Adipose tissue (tissue), 3 donors: Measurements from ENCODE around the gene ADAP1. TPM values are rescaled to one million over a fixed set of nuclear protein-coding genes. Genes with fewer than 3 reads are reported as not detected.

Source experiments
- H3K27ac ChIP-seq: one replicate; pipeline ENCODE4 v1.5.1; 2013; ENCODE audit warnings: low read depth, low read length
- WGBS, 3 donors: extraction: QIAGEN DNeasy Blood & Tissue Kit; methylation state at CpG; one replicate each; pipeline ENCODE4 v1.1.7; 2013; 5-methylcytosine and 5-hydroxymethylcytosine counted together
- polyA plus RNA-seq, 3 donors: library from polyadenylated mRNA; stranded (reverse); fragments of 200-250 nt; gene quantifications; one replicate each; pipeline ENCODE4 v1.2.3, GENCODE V29; 2013
- donor health status: healthy with polysubstance abuse.
- donor health status: Bipolar disorder and iron deficiency.
- donor health status: healthy.

ADAP1 gene
- polyA plus RNA-seq, 3 donors, result 8.7 to 11.7 (median 9.8) TPM

DNA sequence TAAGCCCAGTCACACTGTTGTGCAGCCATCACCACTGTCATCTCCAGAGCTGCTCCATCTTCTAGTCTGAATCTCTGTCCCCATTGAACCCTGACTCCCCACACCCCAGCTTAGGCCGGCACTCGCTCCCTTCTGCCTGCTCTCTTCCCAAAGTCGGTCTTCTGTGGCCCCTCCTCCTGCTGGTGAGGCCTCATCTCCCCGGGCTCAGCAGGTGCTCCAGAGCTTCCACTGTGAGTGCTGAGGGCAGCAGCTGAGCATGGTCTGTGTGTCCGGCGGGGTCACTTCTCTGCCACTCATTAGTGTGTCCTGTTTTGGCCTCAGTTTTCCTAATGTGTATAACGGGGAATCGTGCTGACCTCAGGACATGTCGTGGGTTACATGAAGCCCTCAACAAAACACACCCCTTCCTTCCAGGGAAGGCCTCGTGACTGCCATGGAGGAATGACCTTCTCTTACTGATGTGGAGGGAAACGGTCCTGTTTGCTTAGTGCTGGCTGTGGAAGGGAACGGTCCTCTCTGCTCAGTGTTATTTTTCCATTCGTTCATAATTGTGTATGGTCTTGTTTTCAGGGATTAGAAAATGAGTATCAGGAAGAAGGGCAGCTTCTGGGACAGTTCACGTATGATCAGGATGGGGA lies 82.5 kb downstream of the ADAP1 start:
- peak overlapping the region; percentile 23 for H3K27ac ChIP-seq
- WGBS, 3 donors, result 74 to 79% (median 78%) methylated on average over 14 of the region's 14 CpGs

DNA sequence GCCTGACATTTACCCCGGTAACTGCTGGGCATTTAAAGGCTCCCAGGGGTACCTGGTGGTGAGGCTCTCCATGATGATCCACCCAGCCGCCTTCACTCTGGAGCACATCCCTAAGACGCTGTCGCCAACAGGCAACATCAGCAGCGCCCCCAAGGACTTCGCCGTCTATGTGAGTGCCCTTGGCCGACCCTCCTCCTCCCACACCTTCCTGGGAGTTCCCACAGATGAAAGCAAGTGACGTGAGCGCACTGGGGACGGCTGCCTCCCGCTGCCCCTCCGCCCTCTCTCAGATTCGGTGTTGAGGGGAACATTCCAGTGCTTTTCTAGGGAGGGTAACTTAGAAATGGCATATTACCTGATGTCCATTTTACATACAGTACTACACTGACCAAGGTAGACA lies 85.1 kb downstream of the ADAP1 start:
- H3K27ac ChIP-seq, result no peak overlapping the region
- 72 to 86% (median 78%) methylated on average over 14 of the region's 14 CpGs for WGBS, 3 donors

- 90 to 96% (median 96%) methylated on average over 17 of the region's 17 CpGs for WGBS, 3 donors
Observed at GRCh38 chr7:868189-868486, 86.3 kb downstream of the ADAP1 start.

DNA sequence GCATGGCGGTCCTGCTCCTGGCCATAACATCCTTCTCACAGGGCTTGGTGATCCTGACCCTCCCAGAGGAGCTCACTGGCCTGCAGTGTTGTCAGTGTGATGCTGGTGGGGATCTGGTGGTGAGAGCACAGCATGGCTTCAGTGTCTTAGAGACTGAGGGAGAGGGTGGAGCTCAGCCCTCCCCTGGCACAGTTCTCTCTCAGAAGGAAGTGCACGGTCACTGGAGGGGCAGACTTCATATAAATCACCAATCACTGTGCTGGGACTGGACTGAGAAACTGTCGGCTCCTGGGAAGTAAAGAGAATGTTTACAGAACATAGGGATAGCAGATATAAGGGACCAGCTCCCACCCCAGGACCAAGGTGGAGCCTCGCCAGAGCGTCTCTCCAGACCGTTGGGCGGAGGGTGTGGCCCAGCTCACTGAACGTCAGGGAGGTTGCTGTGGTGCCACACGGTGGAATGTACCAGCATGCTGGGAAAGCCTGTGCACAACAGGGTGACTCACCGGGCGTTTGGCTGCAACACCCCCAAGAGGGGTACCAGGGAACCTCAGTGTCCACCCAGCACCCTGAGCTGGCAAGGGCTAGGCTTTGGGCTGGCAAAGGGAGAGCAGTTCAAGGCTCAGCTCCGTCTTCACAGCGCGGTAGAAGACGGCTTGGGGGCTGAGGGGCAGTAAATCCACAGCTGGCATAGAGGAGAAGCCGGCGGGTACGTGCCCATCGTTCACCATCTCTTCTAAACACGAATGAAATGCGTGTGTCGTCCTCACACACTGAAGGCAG lies 86.9 kb downstream of the ADAP1 start:
- WGBS, 3 donors, result 74 to 83% (median 77%) methylated on average over 22 of the region's 22 CpGs
- no peak overlapping the region for H3K27ac ChIP-seq

More at GRCh38 chr7:868189-868486, 86.3 kb downstream of the ADAP1 start:
- no peak overlapping the region for H3K27ac ChIP-seq

- 65 to 76% (median 70%) methylated on average over 18 of the region's 18 CpGs for WGBS, 3 donors
- no peak overlapping the region for H3K27ac ChIP-seq
Observed at GRCh38 chr7:867001-867405, 87.5 kb downstream of the ADAP1 start.

DNA sequence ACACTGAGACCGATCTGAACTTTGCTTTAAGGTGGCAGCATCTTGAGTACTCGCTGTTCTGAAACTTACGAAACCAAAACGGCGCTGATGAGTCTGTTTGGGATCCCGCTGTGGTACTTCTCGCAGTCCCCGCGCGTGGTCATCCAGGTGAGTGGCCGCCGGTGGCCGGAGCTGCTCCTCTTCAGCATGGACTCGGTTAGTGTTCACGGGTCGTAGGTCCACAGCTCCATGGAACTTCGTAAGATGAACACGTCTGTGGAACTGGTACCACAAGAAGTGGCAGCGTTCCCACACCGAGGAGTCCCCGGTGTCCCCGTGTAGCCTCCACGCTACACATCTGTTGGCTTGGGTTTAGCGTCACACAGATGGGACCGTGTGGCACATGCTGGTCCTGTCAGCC lies 88.6 kb downstream of the ADAP1 start:
- no peak overlapping the region for H3K27ac ChIP-seq
- WGBS, 3 donors, result 93 to 98% (median 95%) methylated on average over 25 of the region's 25 CpGs

- WGBS, 3 donors, result 91 to 98% (median 97%) methylated on average over 16 of the region's 16 CpGs
- H3K27ac ChIP-seq, result no peak overlapping the region
Observed at GRCh38 chr7:863106-863505, 91.4 kb downstream of the ADAP1 start.

DNA sequence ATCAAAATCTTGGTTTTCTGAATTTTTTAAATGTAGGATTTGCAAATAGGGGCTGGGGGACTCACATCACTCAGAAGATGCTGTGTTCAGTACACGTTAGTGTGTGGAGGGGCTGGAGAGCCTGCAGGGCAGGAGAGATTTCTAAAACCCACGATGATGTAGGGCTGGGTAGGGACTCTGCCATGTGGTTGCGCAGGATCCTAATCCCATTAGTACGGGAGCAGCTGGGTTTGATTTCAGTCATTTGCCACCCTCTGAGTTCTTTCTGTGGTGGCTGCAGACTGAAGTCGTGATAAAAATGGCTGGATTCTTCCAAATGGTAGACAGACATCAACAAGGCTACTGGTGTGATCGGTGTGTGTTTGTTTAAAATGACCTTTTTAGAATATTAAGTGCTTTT lies 92.3 kb downstream of the ADAP1 start:
- WGBS, 3 donors, result 94 to 96% (median 96%) methylated on average over 6 of the region's 6 CpGs
- H3K27ac ChIP-seq, result no peak overlapping the region

DNA sequence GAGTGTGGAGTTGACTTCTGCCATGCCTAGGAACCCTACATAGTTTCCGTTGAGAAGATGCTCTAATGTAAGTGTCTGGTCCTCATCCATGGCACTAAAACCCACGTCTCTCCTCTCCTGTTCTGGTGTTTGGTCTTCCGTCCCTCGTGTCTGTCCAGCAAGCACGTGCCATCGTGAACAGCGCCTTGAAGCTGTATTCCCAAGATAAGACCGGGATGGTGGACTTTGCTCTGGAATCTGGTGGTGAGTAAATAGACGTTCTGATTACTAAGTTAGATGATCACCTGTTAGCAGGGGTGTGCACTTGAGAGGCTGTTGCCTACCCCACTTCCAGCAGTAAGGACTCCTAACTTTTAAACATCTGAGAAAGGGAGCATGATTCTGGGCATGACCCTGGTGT lies 93.3 kb downstream of the ADAP1 start:
- no peak overlapping the region for H3K27ac ChIP-seq
- WGBS, 3 donors, result 43 to 88% (median 86%) methylated on average over 9 of the region's 9 CpGs

DNA sequence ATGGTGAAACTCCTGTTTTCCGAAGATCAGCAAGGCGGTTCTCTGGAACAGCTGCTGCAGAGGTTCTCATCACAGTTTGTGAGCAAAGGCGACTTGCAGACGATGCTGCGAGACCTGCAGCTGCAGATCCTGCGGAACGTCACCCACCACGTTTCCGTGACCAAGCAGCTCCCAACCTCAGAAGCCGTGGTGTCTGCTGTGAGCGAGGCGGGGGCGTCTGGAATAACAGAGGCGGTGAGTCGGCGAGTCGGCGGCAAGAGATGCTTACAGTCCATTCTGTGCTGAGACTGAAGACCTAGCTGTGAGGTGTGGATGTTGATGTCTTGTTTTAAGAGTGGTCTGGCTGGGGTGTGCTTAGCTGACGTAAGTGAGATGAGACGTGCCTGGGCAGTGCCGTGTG lies 94.3 kb downstream of the ADAP1 start:
- 89 to 97% (median 96%) methylated on average over 21 of the region's 21 CpGs for WGBS, 3 donors

DNA sequence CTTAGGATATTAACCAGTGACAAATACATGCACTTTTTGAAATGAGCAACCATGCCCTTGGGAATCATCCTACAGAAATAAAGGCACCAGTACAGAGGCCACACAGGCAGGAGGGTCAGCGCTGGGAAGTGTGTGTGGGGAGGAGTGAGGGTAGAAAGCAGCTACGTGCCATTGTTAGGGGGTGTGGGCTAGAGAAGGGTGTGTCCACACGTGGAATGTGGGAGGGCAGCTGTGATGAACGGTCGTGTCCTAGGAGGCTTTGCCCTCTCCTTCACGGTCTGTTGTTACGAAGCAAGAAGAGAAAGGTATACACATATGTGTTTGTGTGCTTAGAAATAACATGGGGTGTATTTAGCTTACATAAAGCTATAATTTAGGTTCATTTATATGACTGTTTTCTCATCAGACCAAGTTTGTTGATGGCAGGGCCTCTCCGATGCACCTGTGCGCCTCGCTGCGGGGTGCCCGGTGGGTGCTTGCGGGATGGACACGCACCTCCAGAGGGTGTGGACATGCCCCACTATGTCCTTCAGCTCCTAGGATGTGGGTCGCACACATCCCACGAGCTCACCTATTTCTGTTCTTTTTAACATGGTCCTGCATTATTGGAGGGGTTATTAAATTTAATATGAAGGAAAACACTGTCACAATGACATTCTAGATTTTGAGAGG lies 95.0 kb downstream of the ADAP1 start:
- H3K27ac ChIP-seq, result no peak overlapping the region
- WGBS, 3 donors, result 82 to 83% (median 83%) methylated on average over 16 of the region's 16 CpGs

More for the DNA sequence above, 94.3 kb downstream of the ADAP1 start:
- H3K27ac ChIP-seq, result no peak overlapping the region

DNA sequence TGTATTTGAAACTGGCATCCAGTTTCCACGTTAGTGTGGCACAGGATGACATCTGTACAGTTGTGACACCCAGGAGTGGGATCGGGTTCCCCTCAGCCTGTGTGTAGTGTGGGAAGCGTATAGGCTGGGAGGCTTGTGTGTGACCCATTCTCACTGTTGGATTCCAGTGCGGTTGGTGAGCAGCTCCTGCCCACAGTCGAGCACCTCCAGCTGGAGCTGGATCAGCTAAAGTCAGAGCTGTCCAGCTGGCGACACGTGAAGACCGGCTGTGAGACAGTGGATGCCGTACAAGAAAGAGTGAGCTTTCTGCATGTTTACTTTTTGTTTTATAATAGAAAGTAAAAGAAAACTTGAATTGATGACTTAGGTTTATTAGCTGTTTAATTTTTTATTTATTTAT lies 96.8 kb downstream of the ADAP1 start:
- H3K27ac ChIP-seq, result no peak overlapping the region
- 80 to 94% (median 90%) methylated on average over 9 of the region's 9 CpGs for WGBS, 3 donors

DNA sequence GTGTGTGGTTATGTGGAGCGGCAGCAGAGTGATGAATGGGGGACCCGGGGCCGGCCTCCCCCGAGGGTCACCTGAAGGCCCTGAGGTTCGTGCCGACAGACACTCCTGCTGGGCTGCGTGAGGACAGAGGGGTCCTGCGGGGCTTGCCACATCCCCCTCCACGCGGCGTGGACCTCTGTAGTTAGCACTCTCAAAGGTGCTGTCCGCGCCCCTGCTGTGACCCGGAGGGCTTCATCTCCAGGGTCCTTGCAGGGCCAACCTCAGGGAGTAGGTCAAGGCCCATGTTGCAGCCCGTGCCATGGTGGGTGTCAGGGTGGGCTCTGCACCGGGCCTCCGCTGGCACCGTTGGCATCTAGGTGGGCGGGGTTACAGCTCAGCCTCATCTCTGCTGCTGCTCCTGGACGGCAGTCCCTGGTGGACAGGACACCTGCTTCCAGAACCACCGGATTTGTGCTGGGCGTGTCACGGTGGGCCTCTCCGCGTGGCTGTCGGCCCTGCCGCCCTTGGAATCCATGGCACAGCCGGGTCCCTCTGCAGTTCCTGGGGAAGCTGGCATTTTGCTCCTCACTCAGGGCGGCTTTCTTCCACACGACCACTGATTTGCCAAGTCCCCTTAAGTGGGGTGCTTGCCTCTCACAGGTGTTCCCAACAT lies 97.9 kb downstream of the ADAP1 start:
- no peak overlapping the region for H3K27ac ChIP-seq
- WGBS, 3 donors, result 88 to 93% (median 89%) methylated on average over 28 to 30 of the region's 30 CpGs

- 87 to 95% (median 95%) methylated on average over 23 to 29 of the region's 29 CpGs for WGBS, 3 donors
Observed at GRCh38 chr7:855686-856369, 98.7 kb downstream of the ADAP1 start.

DNA sequence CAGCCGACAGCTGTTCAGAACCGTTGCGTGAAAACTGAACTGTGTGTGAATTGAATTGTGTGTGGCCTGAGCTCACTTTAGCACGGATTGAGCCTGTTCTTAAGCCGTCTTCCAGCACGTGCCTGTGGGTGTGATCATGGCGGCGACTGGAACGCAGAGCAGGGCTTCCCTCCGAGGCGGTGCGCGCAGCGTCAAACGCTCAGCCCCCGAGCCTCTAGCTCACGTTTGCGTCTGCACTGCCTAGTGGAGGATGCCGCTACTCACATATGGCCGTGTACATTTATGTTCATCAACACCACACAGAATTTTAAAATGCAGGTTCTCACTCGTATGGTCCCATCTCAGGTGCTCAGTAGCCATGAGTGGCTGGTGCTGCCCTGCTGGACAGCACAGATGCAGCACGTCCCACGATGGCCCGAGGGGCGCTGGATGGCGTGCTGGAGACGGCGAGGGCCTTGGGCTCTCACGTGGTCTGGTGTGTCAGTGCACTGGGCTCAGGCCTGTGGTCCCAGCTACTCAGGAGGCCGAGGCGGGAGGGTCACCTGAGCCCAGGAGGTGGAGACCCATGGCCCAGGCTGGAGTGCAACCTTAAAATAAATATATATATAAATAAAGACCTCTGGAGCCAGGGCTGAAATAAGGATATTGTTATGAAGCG lies 100.2 kb downstream of the ADAP1 start:
- WGBS, 3 donors, result 91 to 96% (median 95%) methylated on average over 32 of the region's 32 CpGs
- H3K27ac ChIP-seq, result no peak overlapping the region

More at GRCh38 chr7:855686-856369, 98.7 kb downstream of the ADAP1 start:
- no peak overlapping the region for H3K27ac ChIP-seq

- WGBS, 3 donors, result 90 to 92% (median 90%) methylated on average over 32 to 33 of the region's 33 CpGs
- no peak overlapping the region for H3K27ac ChIP-seq
Observed at GRCh38 chr7:853366-854117, 100.9 kb downstream of the ADAP1 start.

- H3K27ac ChIP-seq, result no peak overlapping the region
Observed at GRCh38 chr7:851204-851603, 103.3 kb downstream of the ADAP1 start.

More at GRCh38 chr7:851204-851603, 103.3 kb downstream of the ADAP1 start:
- 89 to 93% (median 90%) methylated on average over 14 of the region's 14 CpGs for WGBS, 3 donors
